ENCODE measurements around the gene ZNF41.
"Not testable (repeated sequence)": the region's sequence is repeated elsewhere in the genome, so short reads cannot be mapped to it uniquely, and the experiment has no call there.

The ZNF41 gene

GRCh38 chrX:47482512-47483305 lies at the start of gene ZNF41:
Gene ZNF41, minus strand, starts transcription at chrX:47483222. Its CDS starts 15,741 bp downstream, at chrX:47467481.
- Mint-ChIP-seq H3K9me3 (no peaks in the 10 kb centered on the region), H3K4me3 (peak within 1 kb of the TSS; percentile 77), H3K27ac (peak within 1 kb of the TSS; percentile 89), H3K4me1 (peaks cover 9% of the 10 kb centered on the region), H3K36me3 (peaks cover 27% of the 10 kb centered on the region)
- ATAC-seq (peak; percentile 88), DNase-seq (ENCODE audit: low spot score in 2 of 2) (peak; percentile 46 to 82)

DNA sequence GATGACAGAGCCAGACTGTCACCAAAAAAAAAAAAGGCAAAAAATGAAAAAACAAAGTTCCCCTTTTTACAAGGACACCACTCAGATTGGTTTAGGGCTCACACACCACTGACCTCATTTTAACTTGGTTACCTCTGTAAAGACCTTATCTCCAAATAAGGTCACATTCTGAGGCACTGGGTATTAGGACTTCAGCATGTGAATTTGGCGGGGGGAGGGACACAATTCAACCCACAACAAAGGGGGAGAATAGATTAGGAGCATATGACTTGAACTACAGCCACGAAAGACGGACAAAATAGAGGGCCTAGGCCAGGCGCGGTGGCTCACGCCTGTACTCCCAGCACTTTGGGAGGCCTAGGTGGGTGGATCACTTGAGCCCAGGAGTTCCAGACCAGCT lies 47.0 kb upstream of the ZNF41 start:
- Mint-ChIP-seq H3K27ac (no peak overlapping the region), H3K36me3 (no peaks in the 10 kb centered on the region), H3K9me3 (no peaks in the 10 kb centered on the region), H3K4me3 (no peak overlapping the region), H3K4me1 (no peaks in the 10 kb centered on the region)
- ATAC-seq (no peak), DNase-seq (ENCODE audit: low spot score in 2 of 2) (no peak)

- Mint-ChIP-seq H3K4me3 (no peak overlapping the region), H3K27ac (no peak overlapping the region), H3K9me3 (no peaks in the 10 kb centered on the region), H3K4me1 (no peaks in the 10 kb centered on the region), H3K36me3 (no peaks in the 10 kb centered on the region)
- ATAC-seq (no peak), DNase-seq (ENCODE audit: low spot score in 2 of 2) (no peak)
These were observed 46.5 kb upstream of the ZNF41 start for GRCh38 chrX:47529548-47529947.

GRCh38 chrX:47523713-47524166 lies 40.7 kb upstream of the ZNF41 start:
- peak; percentile 53 for ATAC-seq
- H3K4me3 Mint-ChIP-seq: peak overlapping the region; percentile 59
- H3K27ac Mint-ChIP-seq: no peak overlapping the region
- no peaks in the 10 kb centered on the region for H3K9me3 Mint-ChIP-seq
- no peaks in the 10 kb centered on the region for H3K36me3 Mint-ChIP-seq
- DNase-seq (ENCODE audit: low spot score in 2 of 2): no peak
- no peaks in the 10 kb centered on the region for H3K4me1 Mint-ChIP-seq

- Mint-ChIP-seq H3K4me1 (no peaks in the 10 kb centered on the region), H3K36me3 (no peaks in the 10 kb centered on the region), H3K4me3 (peak overlapping the region; percentile 59), H3K27ac (no peak overlapping the region), H3K9me3 (no peaks in the 10 kb centered on the region)
- peak; percentile 78 to 86 for DNase-seq (ENCODE audit: low spot score in 2 of 2)
- ATAC-seq: peak; percentile 99
These were observed 40.3 kb upstream of the ZNF41 start for GRCh38 chrX:47523297-47523696.

GRCh38 chrX:47518144-47518543 lies 35.1 kb upstream of the ZNF41 start:
- Mint-ChIP-seq H3K4me3 (no peak overlapping the region), H3K36me3 (no peaks in the 10 kb centered on the region), H3K9me3 (no peaks in the 10 kb centered on the region), H3K4me1 (peaks cover 7% of the 10 kb centered on the region), H3K27ac (no peak overlapping the region)
- DNase-seq (ENCODE audit: low spot score in 2 of 2) (no peak), ATAC-seq (no peak)

DNA sequence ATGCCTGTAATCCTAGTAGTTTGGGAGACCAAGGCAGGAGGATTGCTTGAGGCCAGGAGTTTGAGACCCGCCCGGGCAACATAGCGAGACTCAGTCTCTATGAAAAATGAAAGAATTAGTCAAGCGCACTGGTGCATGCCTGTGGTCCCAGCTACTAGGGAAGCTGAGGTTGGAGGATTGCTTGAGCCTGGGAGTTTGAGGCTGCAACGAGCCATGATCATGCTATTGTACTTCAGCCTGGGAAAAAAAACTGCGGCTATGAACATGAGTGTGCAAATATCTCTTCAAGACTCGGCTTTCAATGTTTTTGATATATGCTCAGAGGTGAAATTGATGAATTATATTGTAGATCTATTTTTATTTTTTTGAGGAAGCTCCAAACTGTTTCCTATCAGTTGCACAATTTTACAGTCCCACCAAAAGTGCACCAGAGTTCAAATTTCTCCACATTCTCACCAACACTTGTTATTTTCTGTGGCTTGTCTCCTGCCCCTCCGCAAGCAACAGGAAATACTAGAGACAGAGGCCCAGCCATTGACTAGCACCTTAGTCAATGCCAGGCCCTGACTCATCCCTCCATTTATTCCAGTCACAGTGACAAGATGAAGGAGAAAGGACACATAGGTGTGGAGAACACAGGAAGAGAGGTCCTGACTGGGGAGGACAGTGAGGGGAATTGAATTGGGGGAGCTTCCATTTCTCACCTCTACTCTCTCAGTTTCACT lies 33.1 kb upstream of the ZNF41 start:
- H3K36me3 Mint-ChIP-seq: no peaks in the 10 kb centered on the region

GRCh38 chrX:47514533-47515235 lies 31.7 kb upstream of the ZNF41 start:
- Mint-ChIP-seq H3K27ac (no peak overlapping the region), H3K4me1 (peaks cover 14% of the 10 kb centered on the region), H3K9me3 (no peaks in the 10 kb centered on the region), H3K4me3 (no peak overlapping the region), H3K36me3 (no peaks in the 10 kb centered on the region)
- ATAC-seq: no peak
- no peak for DNase-seq (ENCODE audit: low spot score in 2 of 2)

More for the DNA sequence above, 33.1 kb upstream of the ZNF41 start:
- H3K4me1 Mint-ChIP-seq: peaks cover 14% of the 10 kb centered on the region
- no peak overlapping the region for H3K4me3 Mint-ChIP-seq
- ATAC-seq (no peak), DNase-seq (ENCODE audit: low spot score in 2 of 2) (no peak)
- H3K27ac Mint-ChIP-seq: no peak overlapping the region
- no peaks in the 10 kb centered on the region for H3K9me3 Mint-ChIP-seq

DNA sequence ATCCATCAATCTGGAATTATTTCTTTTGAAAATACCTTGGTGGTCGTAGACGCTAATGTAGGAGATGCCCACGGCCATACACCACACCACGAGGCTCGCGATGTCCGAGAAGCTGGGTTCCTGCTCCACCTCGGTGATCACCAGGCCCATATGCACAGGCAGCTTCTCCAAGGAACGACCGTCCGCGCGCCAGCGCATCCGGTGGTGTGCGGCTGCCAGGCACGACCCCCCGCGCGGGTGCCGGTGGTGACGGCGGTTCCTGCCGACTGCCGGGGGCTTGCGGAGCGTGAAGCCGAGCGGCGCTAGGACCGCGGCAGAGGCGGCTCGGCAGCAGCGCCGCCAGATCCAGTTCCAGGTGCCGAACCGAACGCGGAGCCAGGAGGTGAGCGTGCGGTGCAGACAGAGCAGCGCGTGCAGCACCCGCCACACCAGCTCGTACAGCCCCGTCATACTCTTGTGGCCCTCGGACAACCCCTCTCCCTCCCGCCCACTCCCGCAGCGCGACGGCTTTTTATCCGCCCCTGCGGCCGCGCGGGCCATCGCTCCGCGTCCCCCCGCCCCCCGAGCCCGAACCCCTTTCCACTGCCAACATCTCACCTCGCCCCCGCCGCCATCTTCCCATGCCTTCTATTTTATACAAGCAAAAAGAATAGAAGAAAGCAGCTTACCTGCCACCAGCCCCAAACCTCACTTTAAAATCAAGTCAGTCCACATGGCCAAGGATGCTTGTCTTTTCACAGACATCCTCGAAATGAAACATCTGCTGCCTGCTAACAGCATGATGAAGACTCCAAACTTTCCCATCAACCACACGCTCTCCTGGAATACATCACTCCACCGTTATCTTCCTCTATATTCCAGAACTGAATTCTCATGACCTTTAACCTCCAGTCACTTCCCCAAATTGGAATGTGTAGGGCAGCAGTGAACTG lies 30.3 kb upstream of the ZNF41 start:
- ATAC-seq: peak; percentile 81
- H3K36me3 Mint-ChIP-seq; DNase-seq (ENCODE audit: low spot score in 2 of 2); H3K9me3 Mint-ChIP-seq: not testable (repeated sequence)
- peaks cover 14% of the 10 kb centered on the region for H3K4me1 Mint-ChIP-seq
- H3K27ac Mint-ChIP-seq: peak overlapping the region; percentile 54
- H3K4me3 Mint-ChIP-seq: peak overlapping the region; percentile 67

- not testable (repeated sequence) for H3K27ac Mint-ChIP-seq; H3K36me3 Mint-ChIP-seq; DNase-seq (ENCODE audit: low spot score in 2 of 2); H3K9me3 Mint-ChIP-seq; ATAC-seq
- Mint-ChIP-seq H3K4me1 (peaks cover 14% of the 10 kb centered on the region), H3K4me3 (peak overlapping the region; percentile 67)
These were observed 29.4 kb upstream of the ZNF41 start for GRCh38 chrX:47512383-47512782.

- no peaks in the 10 kb centered on the region for H3K36me3 Mint-ChIP-seq
- no peak overlapping the region for H3K27ac Mint-ChIP-seq
- H3K4me1 Mint-ChIP-seq: peaks cover under 1% of the 10 kb centered on the region
- ATAC-seq (no peak), DNase-seq (ENCODE audit: low spot score in 2 of 2) (no peak)
- H3K9me3 Mint-ChIP-seq: no peaks in the 10 kb centered on the region
- H3K4me3 Mint-ChIP-seq: no peak overlapping the region
These were observed 24.3 kb upstream of the ZNF41 start for GRCh38 chrX:47507153-47507867.

GRCh38 chrX:47503151-47503550 lies 20.1 kb upstream of the ZNF41 start:
- no peaks in the 10 kb centered on the region for H3K36me3 Mint-ChIP-seq
- no peak overlapping the region for H3K4me3 Mint-ChIP-seq
- DNase-seq (ENCODE audit: low spot score in 2 of 2): no peak
- ATAC-seq: no peak
- no peaks in the 10 kb centered on the region for H3K9me3 Mint-ChIP-seq
- H3K27ac Mint-ChIP-seq: no peak overlapping the region
- no peaks in the 10 kb centered on the region for H3K4me1 Mint-ChIP-seq

GRCh38 chrX:47502316-47503125 lies 19.5 kb upstream of the ZNF41 start:
- ATAC-seq: no peak
- Mint-ChIP-seq H3K4me1 (no peaks in the 10 kb centered on the region), H3K9me3 (no peaks in the 10 kb centered on the region), H3K4me3 (no peak overlapping the region), H3K27ac (no peak overlapping the region), H3K36me3 (no peaks in the 10 kb centered on the region)
- no peak for DNase-seq (ENCODE audit: low spot score in 2 of 2)
